ENCODE results near the gene SDK1. TPM values are rescaled to one million over a fixed set of nuclear protein-coding genes. Genes with fewer than 3 reads are reported as not detected.

Gene SDK1
- total RNA-seq, 2 donors from 2014 or later = 4.8 to 13.2 TPM

- Histone ChIP-seq H3K9me3 (no peaks in the 10 kb centered on the region), H3K4me1 (replicated peaks) (no peaks in the 10 kb centered on the region), H3K36me3 (no peaks in the 10 kb centered on the region), H3K4me3 (no peak overlapping the region), H3K27ac (no peak overlapping the region), H3K27me3 (replicated peaks; ENCODE audit: insufficient read depth) (no peaks in the 10 kb centered on the region)
- no peak for DNase-seq (ENCODE audit: low spot score)
- intact Hi-C loops (cut with DNase I) = no loop called here
- no peak for TF ChIP-seq POLR2AphosphoS5 (IDR thresholded peaks at IDR 0.05)
- no peak for TF ChIP-seq POLR2A (IDR thresholded peaks at IDR 0.05)
- no peak for TF ChIP-seq CTCF (IDR thresholded peaks at IDR 0.05)
- WGBS = 57% methylated on average over 1 of the region's 1 CpG
These were observed 232.0 kb downstream of the SDK1 start for GRCh38 chr7:3533040-3533439.

DNA sequence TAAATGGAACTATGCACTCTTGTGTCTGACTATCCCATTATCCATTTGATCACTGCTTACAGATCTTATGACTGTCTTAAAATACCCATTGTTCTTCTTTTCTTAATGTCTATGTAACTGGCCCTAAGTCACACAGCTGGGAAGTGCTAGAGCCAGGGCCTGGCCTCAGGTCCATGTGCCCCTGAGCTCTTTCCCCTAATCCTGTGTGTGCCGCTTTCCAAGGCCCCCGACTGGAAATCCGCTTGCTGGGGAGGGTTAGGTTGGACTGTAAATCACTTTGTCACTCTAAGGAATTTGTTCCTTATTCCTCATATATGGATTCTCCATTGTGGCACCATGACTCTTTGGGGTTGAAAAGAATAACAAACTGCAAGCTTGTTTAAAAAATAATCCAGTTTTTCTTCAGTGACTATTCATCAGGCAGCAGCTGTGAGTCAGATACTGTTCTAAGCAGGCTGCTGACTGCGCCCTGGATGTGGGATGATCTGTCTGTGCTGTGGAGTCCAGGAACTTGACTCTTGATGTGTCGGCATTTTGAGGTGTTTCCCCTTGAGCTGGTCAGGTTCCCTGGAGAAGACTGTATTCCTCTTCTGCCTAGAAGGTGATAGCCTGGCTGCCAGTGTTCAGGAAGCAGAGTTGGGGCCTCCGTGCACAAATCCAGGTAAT lies 236.3 kb downstream of the SDK1 start:
- H3K36me3 ChIP-seq = no peaks in the 10 kb centered on the region
- H3K27ac ChIP-seq = no peak overlapping the region
- no peaks in the 10 kb centered on the region for H3K27me3 ChIP-seq (replicated peaks; ENCODE audit: insufficient read depth)
- no peak for DNase-seq (ENCODE audit: low spot score)
- no peaks in the 10 kb centered on the region for H3K9me3 ChIP-seq
- intact Hi-C loops (cut with DNase I) = no loop called here
- 91% methylated on average over 6 of the region's 6 CpGs for WGBS
- no peak overlapping the region for H3K4me3 ChIP-seq
- no peaks in the 10 kb centered on the region for H3K4me1 ChIP-seq (replicated peaks)
- no peak for TF ChIP-seq POLR2A (IDR thresholded peaks at IDR 0.05)
- no peak for TF ChIP-seq POLR2AphosphoS5 (IDR thresholded peaks at IDR 0.05)
- TF ChIP-seq CTCF (IDR thresholded peaks at IDR 0.05) = no peak

GRCh38 chr7:3538041-3538440 lies 237.0 kb downstream of the SDK1 start:
- no peak overlapping the region for H3K27ac ChIP-seq
- no peaks in the 10 kb centered on the region for H3K27me3 ChIP-seq (replicated peaks; ENCODE audit: insufficient read depth)
- no peak overlapping the region for H3K4me3 ChIP-seq
- H3K36me3 ChIP-seq = no peaks in the 10 kb centered on the region
- DNase-seq (ENCODE audit: low spot score) = no peak
- WGBS = 89% methylated on average over 3 of the region's 3 CpGs
- no peaks in the 10 kb centered on the region for H3K9me3 ChIP-seq
- TF ChIP-seq POLR2AphosphoS5 (IDR thresholded peaks at IDR 0.05) (no peak), CTCF (IDR thresholded peaks at IDR 0.05) (no peak), POLR2A (IDR thresholded peaks at IDR 0.05) (no peak)
- H3K4me1 ChIP-seq (replicated peaks) = no peaks in the 10 kb centered on the region
- intact Hi-C loops (cut with DNase I) = no loop called here

DNA sequence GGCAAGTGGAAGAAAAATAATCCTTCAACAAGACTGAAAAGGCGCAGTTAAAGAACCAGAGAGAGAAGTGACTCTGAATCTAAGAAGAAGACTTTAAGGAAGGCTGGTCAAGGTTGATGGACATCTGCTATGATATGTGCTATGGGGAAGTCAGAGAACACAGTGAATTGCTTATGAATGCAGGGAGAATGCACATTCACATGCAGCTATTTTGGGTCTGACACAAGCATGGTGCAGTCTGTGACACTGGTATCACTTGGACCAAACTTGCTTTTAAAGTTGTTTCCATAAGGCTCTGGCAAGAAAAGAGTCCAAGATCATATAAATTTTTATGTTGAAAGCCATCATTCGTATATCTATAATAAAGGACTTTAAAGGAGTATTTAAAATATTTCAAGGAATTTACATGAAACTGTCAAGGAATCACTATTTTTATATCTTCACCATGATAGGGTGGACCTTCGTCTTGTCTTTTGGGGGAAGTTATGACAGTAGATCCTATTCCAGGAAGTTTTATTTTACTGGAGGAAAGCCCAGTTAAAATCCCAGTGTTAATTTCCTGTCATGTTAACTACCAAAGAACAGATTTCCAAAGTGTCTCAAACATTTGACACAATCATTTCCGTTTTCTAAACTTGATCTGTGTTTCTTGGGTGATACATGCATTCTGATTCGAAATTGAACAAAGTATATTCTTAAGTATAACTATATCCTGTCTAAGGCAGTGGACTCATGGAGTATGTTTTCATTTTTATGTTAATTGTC lies 239.6 kb downstream of the SDK1 start:
- 82% methylated on average over 5 of the region's 5 CpGs for WGBS
- H3K36me3 ChIP-seq = no peaks in the 10 kb centered on the region

More for the DNA sequence above, 239.6 kb downstream of the SDK1 start:
- Histone ChIP-seq H3K27me3 (replicated peaks; ENCODE audit: insufficient read depth) (no peaks in the 10 kb centered on the region), H3K9me3 (no peaks in the 10 kb centered on the region), H3K27ac (no peak overlapping the region), H3K4me1 (replicated peaks) (no peaks in the 10 kb centered on the region), H3K4me3 (no peak overlapping the region)
- intact Hi-C loops (cut with DNase I) = no loop called here
- TF ChIP-seq CTCF (IDR thresholded peaks at IDR 0.05) (no peak), POLR2AphosphoS5 (IDR thresholded peaks at IDR 0.05) (no peak), POLR2A (IDR thresholded peaks at IDR 0.05) (no peak)
- no peak for DNase-seq (ENCODE audit: low spot score)
